GM21737 (cell line): ENCODE measurements around the gene EPHA8.

Experiments
- ATAC-seq: cut with Tn5 transposase; IDR thresholded peaks from one replicate; pipeline ENCODE4 v1.9.1; 2021; ENCODE audit warnings: mild to moderate bottlenecking, moderate library complexity; ENCODE audit not compliant: unreplicated experiment

EPHA8 gene

GRCh38 chr1:22587247-22587646 is 24.0 kb downstream of the EPHA8 start:
- no peak for ATAC-seq

GRCh38 chr1:22588899-22589422 is 25.7 kb downstream of the EPHA8 start:
- no peak for ATAC-seq

- ATAC-seq: no peak
Measured at GRCh38 chr1:22591576-22591975, 28.3 kb downstream of the EPHA8 start.

GRCh38 chr1:22592051-22592450 is 28.8 kb downstream of the EPHA8 start:
- ATAC-seq: no peak

- no peak for ATAC-seq
Measured at GRCh38 chr1:22592919-22593790, 29.9 kb downstream of the EPHA8 start.

- no peak for ATAC-seq
Measured at GRCh38 chr1:22594396-22594795, 31.1 kb downstream of the EPHA8 start.

- ATAC-seq: no peak
Measured at GRCh38 chr1:22595108-22595507, 31.8 kb downstream of the EPHA8 start.

- ATAC-seq: no peak
Measured at GRCh38 chr1:22597301-22597965, 34.1 kb downstream of the EPHA8 start.

GRCh38 chr1:22597996-22598395 is 34.7 kb downstream of the EPHA8 start:
- ATAC-seq: no peak

GRCh38 chr1:22598736-22599135 is 35.4 kb downstream of the EPHA8 start:
- ATAC-seq: no peak

- no peak for ATAC-seq
Measured at GRCh38 chr1:22600071-22600816, 37.0 kb downstream of the EPHA8 start.

GRCh38 chr1:22600817-22601605 is 37.7 kb downstream of the EPHA8 start:
- no peak for ATAC-seq

- no peak for ATAC-seq
Measured at GRCh38 chr1:22601610-22602009, 38.3 kb downstream of the EPHA8 start.

- ATAC-seq: no peak
Measured at GRCh38 chr1:22602060-22602740, 38.9 kb downstream of the EPHA8 start.

- no peak for ATAC-seq
Measured at GRCh38 chr1:22606161-22606560, 42.9 kb downstream of the EPHA8 start.

GRCh38 chr1:22607154-22607553 is 43.9 kb downstream of the EPHA8 start:
- ATAC-seq: no peak

GRCh38 chr1:22608361-22608760 is 45.1 kb downstream of the EPHA8 start:
- ATAC-seq: no peak

GRCh38 chr1:22609291-22609690 is 46.0 kb downstream of the EPHA8 start:
- ATAC-seq: no peak

- no peak for ATAC-seq
Measured at GRCh38 chr1:22611530-22611947, 48.2 kb downstream of the EPHA8 start.
